Body of pancreas (tissue), 4 donors: ENCODE results near the gene MUC5B.

Source experiments
- CTCF ChIP-seq, 7 experiments: fragments of 450-650 bp in 4 of 7; fragments of 200-600 bp in 3 of 7; sonication (generic) in 3 of 7; IDR thresholded peaks; one replicate each; pipeline ENCODE4 v1.5.1; 2016 to 2019; ENCODE audit warnings: antibody characterized with exemption in 7 of 7
- POLR2A ChIP-seq, 3 donors: fragments of 450-650 bp; IDR thresholded peaks; one replicate each; pipeline ENCODE4 v1.6.1; 2016; ENCODE audit warnings: antibody characterized with exemption in 3 of 3, mild to moderate bottlenecking in 2 of 3

- TF ChIP-seq POLR2A (IDR thresholded peaks at IDR 0.05) = no peak
- TF ChIP-seq CTCF (IDR thresholded peaks at IDR 0.05) = no peak
Observed at GRCh38 chr11:1271927-1272326, 49.1 kb downstream of the MUC5B start.
